GM19468 (cell line): Measurements from ENCODE around the gene STK39.

Experiments used
- ATAC-seq: cut with Tn5 transposase; IDR thresholded peaks from one replicate; pipeline ENCODE4 v1.9.1; 2021; ENCODE audit warnings: mild to moderate bottlenecking, moderate library complexity, moderate number of reproducible peaks; ENCODE audit not compliant: unreplicated experiment; ENCODE audit errors: extremely low read depth

The STK39 gene

DNA sequence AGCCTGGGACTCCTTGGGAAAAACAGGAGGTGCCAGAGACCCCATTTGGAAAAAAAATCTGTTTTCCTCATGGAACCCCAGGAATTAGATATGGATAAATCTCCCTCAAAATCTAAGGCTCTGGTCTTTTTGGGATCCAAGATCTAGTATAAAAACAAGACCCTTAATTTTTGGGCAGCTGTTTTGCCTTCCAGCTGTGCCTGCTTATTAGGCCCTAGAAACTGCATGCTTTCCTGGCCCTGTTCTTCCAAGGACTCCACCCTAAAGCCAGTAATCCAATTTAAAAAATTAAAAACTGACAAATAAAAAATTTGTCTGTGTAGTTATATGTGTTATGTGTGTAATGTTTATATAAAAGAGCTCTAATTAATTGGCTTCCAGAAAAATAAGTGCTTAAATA, 274.6 kb downstream of the STK39 start:
- no peak for ATAC-seq

DNA sequence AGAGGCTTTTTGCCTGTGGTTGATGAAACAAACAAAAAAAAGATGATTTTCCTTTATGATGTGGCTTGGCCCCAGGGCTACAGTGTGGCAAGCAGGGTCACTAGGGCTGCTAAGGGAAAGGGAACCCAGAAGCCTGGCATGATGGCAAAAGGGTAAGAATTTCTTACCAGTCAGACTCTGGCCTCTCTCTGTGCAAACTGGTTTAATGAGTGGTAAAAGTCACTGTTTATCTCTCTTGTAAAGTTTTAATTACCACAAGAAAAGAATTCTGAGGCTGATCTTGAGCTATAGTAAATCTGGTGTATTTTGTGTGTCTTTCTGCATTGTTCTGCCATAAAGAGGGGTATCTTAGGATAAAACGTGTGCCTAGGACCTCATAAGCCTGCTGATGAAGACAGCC, 275.4 kb downstream of the STK39 start:
- ATAC-seq: no peak

DNA sequence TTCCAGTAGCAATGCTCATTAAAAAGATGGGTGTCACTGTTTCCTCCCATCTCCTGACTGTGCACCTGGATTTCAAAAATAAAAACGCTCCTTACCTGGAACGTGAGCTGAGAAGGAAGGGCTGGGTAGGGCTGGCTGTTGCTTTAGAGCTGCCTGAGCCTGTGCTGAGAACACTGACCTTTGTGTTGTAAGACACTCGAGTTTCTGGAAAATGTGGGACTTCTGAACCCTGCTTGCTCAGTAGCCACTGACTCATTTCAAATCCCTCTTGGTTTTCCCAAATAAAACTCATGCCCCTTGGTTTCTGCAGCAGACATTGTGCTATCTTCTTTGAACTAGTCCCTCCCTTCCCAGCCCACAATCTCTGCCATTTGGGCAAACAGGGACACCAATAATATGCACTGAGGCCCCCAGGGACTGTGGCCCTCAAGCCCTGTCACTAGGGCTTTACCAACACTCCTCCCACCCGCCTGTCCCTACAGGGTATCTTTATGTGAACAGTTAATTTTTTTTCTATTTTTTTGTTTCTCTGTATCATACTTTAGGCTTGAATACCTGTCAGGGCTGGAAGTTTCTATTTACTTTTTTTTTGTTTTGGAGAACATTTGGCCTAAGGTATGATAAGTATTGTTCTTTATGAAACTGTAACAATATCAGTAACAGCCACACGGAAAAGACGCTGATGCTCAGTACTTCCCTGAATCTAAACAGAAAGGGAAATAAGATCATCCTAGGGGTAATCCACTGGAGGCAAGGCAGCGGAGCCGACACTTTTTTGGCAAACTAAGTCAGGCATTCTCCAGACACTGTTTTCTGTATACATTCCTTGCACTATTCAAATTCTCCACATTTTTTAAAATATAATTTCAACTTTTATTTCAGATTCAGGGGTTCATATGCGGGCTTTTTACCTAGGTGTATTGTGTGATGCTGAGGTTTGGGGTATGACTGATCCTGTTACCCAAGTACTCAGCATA, 280.2 kb downstream of the STK39 start:
- ATAC-seq: no peak

DNA sequence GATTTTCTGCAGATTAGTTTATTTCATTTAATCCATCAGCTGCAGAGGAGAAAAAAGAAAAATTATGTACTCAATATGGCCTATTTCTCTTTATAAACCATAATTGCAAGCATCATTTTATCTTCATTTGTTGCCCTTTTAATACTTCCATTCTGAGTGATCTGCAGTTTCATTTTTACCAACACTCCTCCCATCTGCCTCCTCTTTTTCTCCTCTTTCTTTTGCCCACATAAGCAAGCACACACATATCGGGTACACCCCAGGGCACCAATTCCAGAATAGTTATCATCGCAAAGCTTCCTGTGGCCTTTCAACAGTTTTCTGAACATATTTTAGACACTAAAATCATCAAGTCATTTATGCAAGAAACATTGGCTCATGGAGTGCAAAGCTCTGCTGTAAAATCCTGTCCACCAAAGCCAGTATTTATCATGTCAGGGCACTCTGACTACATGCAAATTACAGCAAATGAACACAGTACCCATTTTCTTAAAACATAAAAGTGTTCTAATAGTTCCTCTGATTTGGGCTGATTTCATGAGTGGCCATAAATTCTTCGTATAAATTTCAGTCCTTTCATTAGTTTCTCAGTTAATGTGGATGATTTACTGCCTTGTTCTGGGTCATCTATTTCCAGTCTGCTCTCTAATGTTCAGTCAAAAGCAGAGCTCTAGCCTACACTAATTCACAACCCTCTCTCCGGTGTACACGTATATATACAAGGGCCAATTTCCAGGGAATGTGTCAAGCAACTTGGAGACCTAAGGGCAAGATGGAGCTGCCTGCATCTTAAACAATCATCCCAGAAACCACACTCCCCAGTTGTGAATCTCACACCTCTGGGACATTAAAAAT, 281.3 kb downstream of the STK39 start:
- ATAC-seq: no peak

DNA sequence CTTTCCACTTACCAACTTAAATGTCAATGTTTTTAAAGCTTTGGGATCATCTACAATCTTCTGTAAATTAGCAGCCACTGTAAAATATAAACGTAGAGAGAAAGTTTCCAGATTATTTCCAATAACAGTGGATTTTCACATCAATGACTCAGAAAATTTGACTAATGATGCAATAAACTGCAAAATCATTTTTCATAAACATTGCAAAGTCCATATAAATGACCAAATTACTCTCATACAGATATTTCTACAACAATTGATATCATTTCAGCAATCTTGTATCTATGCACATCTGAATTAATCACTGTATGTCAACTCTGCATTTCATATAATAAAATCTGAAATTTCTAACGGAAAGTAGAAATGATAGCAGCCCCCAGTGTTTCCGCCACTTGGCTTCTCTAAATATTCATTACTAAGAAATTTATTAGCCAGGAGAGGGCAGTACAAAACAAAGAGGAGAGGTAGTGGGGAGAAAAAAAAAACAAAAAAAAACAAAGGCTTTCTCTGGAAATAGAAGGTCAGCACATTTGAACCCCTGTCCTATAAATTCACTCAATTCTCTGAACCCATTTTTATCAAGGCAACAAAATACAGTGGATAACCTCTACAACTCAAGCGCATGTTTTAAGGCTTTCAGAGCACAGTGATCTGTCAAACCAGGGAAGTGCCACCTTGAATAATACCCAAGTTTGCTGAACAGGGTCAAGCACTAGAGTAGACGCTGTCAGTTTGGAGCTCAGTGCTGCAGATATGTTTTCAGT, 282.6 kb downstream of the STK39 start:
- no peak for ATAC-seq

DNA sequence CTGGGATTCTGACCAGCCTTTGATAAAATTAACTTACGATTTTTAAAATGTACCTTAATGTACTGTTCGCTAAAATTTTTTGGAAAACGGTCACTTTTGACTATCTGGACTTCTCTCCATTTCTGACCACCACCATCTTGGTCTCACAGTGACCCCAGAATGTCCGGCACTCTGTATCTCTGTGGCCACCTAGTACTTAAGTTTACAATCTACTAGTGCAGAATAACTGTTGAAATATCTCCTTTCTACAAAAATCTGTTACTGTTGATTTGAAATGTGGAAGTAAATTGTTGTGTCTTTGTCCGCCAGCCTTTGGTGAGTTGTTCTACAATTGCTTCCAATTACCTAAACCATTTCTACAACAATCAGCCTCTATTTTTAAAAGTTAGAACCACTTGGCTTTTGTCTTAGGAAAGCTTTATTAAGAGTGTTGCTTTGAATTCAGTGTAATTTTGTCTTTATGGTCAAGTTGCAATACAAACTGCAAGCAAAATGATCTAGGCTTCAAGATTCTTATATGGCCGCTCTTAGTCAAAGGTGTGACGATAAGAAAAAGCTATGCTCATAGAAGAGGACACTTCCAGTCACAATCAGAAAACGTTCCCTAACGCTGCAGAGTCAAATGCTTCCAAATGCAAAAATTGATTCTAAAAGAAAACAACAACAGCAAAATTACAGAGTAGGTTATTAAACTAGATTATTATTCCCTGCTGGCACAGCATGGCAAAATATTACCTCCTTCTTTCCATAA, 283.3 kb downstream of the STK39 start:
- no peak for ATAC-seq

DNA sequence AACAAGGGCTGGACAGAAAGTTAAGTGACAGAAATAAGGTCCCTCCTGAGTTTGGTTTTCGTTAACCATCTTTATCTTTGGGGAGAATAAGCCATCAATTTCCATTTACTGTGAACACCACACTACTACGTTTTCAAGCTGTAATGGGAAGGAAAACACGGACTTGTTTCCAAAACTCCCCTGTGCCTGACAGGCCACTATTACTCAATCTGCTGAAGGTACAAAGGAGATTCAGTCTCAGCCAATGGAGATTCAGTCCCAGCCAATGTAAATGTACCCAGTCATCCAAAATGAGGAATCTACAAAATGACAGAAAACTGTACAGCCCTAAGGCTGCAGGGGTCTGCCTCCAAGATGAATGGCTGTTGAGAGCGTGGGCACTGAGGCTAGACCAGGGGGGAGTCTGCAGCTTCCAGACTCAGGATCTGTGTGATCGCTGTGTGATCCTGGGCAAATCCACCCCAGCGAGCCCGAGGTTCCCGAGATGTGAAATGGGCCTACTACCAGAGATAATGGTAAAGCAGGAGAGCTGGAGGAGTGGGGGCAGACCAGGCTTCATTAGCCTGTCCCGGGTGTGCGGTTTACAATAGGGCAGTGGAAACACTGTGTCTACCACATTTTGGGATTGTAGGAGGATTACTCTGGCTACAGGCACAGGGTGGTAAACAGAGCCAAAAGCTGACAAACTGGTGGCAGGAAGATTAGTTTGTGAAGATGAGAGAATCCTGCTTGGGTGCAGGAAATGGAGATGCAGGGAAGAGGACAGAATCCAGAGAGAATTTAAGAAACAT, 284.8 kb downstream of the STK39 start:
- no peak for ATAC-seq

DNA sequence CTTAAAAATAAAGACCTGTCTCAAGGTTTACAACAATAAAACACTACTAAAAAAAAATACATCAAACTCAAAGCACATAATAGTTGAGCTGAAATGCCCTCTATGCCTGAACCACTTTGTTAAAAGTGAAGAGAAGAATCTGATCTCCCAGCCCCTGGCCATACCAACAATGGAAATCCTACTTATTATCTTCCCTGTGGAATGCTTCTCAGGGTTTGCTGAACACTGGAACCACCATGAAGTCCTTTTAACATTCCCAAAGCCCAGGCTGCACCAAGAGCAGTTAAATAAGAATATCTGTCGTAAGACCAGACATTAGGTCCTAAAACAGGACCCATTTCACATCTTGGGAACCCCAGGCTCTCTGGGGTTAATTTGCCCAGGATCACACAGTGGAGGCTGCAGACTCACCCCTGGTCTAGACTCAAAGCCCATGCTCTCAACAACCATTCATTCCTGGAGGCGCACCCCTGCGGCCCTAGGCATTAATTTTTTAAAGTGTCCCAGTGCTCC, 285.8 kb downstream of the STK39 start:
- no peak for ATAC-seq

DNA sequence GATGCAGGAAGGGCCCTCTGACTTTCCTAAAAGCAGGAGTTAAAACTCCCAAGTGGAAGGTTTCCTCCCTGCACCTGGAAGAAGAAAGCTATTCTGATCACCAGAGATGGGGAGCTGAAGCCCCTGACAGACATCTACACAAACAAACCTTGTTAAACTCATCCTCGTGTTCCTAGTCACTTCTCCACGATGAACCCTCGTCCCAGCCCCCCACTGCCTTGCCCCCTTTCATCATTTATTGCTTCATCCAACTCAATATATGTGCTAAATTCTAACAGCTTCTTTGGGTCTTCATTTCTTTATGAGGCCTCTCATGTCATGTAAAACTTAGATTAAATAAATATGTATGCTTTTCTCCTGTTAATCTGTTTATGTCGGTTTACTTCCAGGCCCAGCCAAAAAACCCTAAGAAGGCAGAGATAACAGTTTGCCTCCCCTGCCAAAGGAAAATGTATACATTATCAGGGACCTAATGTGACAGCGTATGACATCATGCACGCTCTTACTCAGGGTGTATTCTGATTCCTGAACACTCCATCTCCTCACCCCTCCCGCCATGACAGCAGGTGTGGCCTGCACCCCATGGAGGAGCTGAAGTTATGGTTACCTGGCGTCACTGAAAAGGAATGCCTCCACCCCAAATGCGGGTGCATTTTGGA, 287.2 kb downstream of the STK39 start:
- no peak for ATAC-seq

DNA sequence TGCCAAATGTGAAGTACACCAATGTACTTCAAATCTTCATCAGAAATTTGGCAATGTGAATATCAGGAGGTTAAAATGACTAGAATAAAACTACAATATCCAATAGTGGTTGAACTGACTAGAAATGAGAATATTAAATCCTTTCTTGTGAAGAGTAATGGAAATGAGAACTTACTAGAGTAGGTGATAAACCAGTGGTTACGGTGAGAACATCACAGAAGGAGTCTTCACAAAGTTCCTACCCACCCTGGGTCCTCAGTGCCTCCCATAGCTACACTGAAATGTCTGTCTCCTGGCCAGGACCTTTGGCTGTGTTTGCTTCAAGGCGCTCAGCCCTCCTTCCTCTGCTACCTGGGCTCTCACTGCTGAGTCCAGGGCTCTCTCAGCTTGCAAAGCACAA, 289.7 kb downstream of the STK39 start:
- ATAC-seq: no peak

DNA sequence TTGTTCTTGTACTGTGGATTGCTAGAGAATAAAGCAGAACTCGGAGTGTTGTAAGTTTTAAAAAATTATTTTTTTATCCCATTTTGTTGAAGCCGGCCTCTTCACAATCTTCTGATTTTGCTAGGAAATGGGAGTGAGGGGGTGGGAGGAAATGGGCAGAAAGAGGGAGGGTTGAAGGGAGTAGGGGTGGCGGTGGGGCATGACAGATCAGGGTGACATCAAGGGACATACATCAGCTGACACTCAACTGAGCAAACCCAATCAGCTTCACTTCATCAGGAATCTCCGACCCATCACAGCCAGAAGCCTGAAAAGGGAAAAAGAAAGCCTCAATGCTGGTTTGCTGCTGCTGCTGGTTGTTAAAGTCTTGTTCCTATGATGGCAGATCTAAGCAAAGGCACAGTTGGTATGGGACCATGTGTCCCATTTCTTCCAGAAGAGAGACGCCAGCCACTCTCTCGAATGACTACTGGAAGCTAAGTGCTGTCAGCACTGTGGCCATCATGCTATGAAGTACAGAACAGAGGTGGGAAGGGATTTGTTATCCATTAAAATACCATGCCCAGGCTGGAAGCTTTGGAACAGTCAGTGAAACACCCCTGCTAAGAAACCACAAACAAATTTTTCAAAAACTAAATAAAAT, 292.0 kb downstream of the STK39 start:
- ATAC-seq: no peak

DNA sequence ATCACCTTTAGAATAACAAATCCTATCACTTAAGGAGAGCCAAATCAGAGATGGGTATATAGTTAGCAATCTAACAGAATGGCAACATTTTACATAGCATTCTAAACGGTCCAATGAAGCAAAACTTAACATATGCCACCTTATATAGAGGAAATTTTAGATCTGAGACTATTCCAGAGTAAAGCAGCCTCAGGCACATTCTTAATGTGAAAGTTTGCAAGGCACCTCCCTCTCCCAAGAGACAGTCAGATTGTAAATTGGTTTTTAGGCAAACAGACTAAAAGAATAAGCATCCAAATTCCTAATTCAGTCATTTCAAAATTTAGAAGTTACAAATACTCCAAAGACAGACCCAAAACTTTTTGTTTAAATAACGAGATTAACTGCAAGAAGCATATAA, 292.9 kb downstream of the STK39 start:
- no peak for ATAC-seq

DNA sequence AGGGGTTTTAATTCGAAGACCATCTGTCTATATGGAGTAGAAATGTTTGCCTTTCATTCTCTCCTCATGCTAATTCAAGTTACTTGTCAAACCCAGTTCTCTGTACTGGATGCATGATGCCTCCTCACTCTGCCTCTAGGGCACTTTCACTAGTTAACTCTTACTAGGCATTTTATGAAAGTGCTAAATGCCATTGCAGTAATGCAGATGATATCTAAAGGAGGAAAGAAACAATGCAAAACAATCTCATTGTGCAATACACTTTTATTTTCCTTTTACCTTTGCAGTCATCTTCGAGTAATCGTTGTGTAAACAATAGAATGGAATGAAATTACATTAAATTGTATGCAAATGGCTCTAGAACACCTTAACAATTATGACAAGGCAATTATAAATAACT, 293.6 kb downstream of the STK39 start:
- ATAC-seq: no peak

DNA sequence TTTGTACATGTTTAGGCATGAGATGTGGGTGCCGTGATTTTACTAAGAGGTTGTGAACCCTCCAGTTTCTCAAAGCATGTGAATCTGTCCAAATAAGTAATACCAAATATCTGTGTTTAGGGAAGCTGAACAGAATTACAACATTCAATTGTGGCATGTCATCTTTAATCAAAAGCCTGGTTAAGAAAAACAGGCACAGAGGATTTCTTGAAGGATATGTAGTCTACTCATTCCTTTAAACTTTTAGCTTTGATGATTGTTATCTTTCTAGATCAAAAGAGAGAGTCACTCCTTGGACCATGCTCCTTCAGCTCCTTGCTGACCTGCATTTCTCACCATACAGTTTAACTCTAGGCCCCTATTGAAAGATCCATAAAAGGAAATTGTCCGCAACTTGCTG, 296.8 kb downstream of the STK39 start:
- no peak for ATAC-seq

DNA sequence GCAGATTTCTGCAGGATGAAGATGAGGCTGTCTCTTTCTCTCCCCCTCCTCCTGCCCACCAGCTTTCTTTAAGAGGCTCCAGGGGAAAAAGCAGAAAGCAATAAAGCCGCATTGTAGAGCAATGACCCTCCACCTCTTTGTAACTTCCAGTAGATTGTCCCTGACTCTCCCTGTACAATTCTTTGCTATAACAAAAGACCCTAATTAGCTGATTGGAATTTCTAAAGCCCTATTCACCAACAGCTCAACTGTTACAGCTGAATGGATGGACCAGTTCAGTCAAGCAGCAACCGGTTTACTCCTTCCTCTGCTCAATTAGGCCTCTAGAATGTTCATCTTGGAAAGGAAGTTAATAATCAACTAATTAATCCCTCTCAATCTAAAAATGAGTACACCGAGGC, 301.0 kb downstream of the STK39 start:
- ATAC-seq: no peak

DNA sequence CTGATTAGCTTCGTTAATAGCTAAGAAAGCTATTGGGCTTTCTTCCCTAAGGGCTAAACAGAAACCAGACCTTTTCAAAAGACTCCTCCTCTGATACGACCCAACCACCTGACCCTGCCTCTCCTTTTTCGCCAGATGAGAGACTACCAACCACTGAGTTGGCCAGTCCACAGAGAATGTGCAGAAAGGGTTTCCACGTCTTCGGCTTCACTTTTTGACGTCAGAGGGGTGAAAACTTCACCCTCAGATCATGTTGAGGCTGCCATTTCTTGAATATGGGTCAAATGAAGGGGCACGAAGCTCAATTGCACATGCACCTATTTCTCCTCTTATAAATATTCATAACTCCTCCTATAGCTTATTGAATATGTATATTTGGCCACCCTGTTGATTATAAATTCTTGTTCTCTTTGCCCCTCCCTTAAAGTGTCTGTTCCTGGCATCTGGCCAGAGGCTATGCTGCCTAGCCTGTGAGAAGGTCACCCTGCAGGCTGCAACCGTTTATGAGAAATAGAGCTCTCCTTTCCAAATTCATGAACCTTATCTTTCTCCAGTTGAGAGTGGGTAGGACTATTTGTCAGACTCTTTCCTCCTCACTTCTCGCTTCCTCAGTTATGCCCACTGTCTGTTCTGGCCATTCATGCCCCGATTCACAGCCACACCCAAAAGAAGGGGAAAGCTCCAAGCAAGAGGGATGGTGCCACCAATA, 301.6 kb downstream of the STK39 start:
- no peak for ATAC-seq
